Heart right ventricle (tissue), 16 donors: ENCODE data around the gene NT5DC1. TPM values are rescaled to one million over a fixed set of nuclear protein-coding genes. Genes with fewer than 3 reads are reported as not detected.
A peak's percentile ranks its signal among the peaks of the same experiment; 100 is the strongest.

ENCODE experiments used
- ATAC-seq, 8 donors: fragments of 200-7000 bp; cut with Tn5 transposase; one replicate each; pipeline ENCODE4 v1.9.1; 2020; ENCODE audit warnings: mild to moderate bottlenecking in 8 of 8, moderate library complexity in 8 of 8, moderate number of reproducible peaks in 1 of 8
- DNase-seq, 2 donors: peaks; one replicate each; pipeline ENCODE4 v3.0.0-alpha.2; 2020
- H3K27ac ChIP-seq, 10 donors: fragments of 200-600 bp; sonication (generic) in 2 of 10; one replicate each; pipeline versions ENCODE4 v1.5.0 to v1.8.0; 2020 to 2022; ENCODE audit warnings: mild to moderate bottlenecking in 3 of 10
- H3K27me3 ChIP-seq, 7 donors: fragments of 200-600 bp; one replicate each; pipeline ENCODE4 v1.8.0; 2021 to 2022; ENCODE audit warnings: mild to moderate bottlenecking in 2 of 7
- H3K36me3 ChIP-seq, 9 donors: fragments of 200-600 bp; sonication (generic) in 1 of 9; one replicate each; pipeline versions ENCODE4 v1.5.0 to v1.8.0; 2020 to 2022; ENCODE audit warnings: mild to moderate bottlenecking in 2 of 9
- H3K4me1 ChIP-seq, 9 donors: fragments of 200-600 bp; sonication (generic) in 1 of 9; one replicate each; pipeline versions ENCODE4 v1.5.0 to v1.8.0; 2020 to 2022; ENCODE audit warnings: mild to moderate bottlenecking in 4 of 9
- H3K4me3 ChIP-seq, 10 donors: fragments of 200-600 bp; sonication (generic) in 2 of 10; one replicate each; pipeline versions ENCODE4 v1.5.0 to v1.8.0; 2020 to 2022; ENCODE audit warnings: mild to moderate bottlenecking in 7 of 10, moderate library complexity in 2 of 10
- H3K9me3 ChIP-seq, 11 donors: fragments of 200-600 bp in 10 of 11; sonication (generic) in 2 of 11; one replicate each; pipeline versions ENCODE4 v1.5.0 to v1.8.0; 2013 to 2022; ENCODE audit warnings: mild to moderate bottlenecking in 2 of 11, control low read depth in 1 of 11, moderate library complexity in 1 of 11
- WGBS, 2 donors: extraction: QIAGEN DNeasy Blood & Tissue Kit; methylation state at CpG; one replicate each; pipeline ENCODE4 v1.1.7; 2013; ENCODE audit warnings: inconsistent platforms in 1 of 2; 5-methylcytosine and 5-hydroxymethylcytosine counted together
- intact Hi-C, 10 donors: fragments of 100-400 bp; cut with DNase I; formaldehyde crosslinking; loops; one replicate each; pipeline versions ENCODE4 v1.11.1 to v1.14.2; 2022
- polyA plus RNA-seq, 2 donors: library from polyadenylated mRNA; stranded (reverse); fragments of 200-250 nt; gene quantifications; one replicate each; pipeline ENCODE4 v1.2.3, GENCODE V29; 2013
- total RNA-seq, 10 donors: library from RNA; stranded (reverse); fragmentation: NEBNext Ultra II Directional in 3 of 10; extraction: Animal tissue kit (Norgen Biotek cat#: 25700) in 3 of 10; gene quantifications; one replicate each; pipeline versions ENCODE4 v1.2.1 to v1.2.4, GENCODE V29; 2021 to 2023
- TF ChIP-seq, protein P1 (sequence below), 9 donors: fragments of 200-600 bp; sonication (generic) in 2 of 9; IDR thresholded peaks; one replicate each; pipeline versions ENCODE4 v1.5.0 to v1.8.0; 2021 to 2022; ENCODE audit warnings: antibody characterized with exemption in 9 of 9, mild to moderate bottlenecking in 5 of 9, moderate library complexity in 1 of 9
- donor health status: Arrhythmogenic right ventricular cardiomyopathy.
- donor health status: ischemic (EF 13 %, LVEDD 7.1; RV severe dilation, severe dysfunction).
- donor health status: healthy with polysubstance abuse.
- donor health status: DM: no; HTN: yes; CAD: no.
- donor health status: DM: no; HTN: no; CAD: no.
- donor health status: ischemic (EF 25% LVEDD 6.9; RV normal size, moderate dysfunction).
- donor health status: ischemic (EF 25% LVEDD 5.7; RV mildly dilated, moderate dysfunction).
- donor health status: healthy.
- donor health status: DM: yes; HTN: yes; CAD: no.
- donor health status: Ischemic cardiomyopathy.
- donor health status: ischemic (EF 35%, LVEDD 5.7; RV mildly dilated, moderate dysfunction).
- donor health status: nonischemic (EF 11% LVEDD 7.7; RV severe dilation, severe dysfunction).
- donor health status: DM: yes; HTN: yes; CAD: no.
- donor health status: PGD.
- donor health status: ischemic (EF 29% LVEDD 5.4; RV normal size, mild dysfunction).
- donor health status: nonischemic (EF 23%, LVEDD 6.1; RV moderate dilation, normal function).

Gene NT5DC1
- total and polyA plus RNA-seq, 12 donors = 5.9 to 69.7 (median 57.3) TPM

DNA sequence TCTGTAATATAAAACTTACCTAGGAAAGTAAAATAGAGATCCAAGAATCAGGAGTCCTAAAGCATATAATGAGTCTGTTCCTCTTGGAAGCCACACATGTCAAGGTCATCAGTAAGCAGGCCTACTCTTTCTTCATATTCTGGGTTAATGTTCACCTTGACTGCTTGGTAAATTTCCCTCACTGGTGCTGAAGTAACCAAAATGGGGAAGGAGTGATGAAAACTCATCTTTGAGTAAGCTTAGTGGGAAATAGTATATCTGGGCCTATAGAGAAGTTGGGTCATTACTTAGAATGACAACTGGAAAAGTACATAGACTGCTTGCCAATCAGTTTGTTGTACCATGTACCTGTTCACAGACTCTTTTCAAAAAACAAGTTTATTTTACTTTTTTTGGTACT is 146.6 kb downstream of the NT5DC1 start:
- Histone ChIP-seq H3K27me3 (no peaks in the 10 kb centered on the region), H3K4me1 (peaks cover 0 to 57% (median 47%) of the 10 kb centered on the region in 9 donors), H3K36me3 (peaks cover 0 to 10% (median 0%) of the 10 kb centered on the region in 9 donors), H3K4me3 (no peak overlapping the region), H3K9me3 (no peaks in the 10 kb centered on the region), H3K27ac (peak overlapping the region in 5 of 10 donors; percentile 16 to 69 (median 33))
- ATAC-seq = no peak
- no peak for DNase-seq
- TF ChIP-seq, protein P1, sequence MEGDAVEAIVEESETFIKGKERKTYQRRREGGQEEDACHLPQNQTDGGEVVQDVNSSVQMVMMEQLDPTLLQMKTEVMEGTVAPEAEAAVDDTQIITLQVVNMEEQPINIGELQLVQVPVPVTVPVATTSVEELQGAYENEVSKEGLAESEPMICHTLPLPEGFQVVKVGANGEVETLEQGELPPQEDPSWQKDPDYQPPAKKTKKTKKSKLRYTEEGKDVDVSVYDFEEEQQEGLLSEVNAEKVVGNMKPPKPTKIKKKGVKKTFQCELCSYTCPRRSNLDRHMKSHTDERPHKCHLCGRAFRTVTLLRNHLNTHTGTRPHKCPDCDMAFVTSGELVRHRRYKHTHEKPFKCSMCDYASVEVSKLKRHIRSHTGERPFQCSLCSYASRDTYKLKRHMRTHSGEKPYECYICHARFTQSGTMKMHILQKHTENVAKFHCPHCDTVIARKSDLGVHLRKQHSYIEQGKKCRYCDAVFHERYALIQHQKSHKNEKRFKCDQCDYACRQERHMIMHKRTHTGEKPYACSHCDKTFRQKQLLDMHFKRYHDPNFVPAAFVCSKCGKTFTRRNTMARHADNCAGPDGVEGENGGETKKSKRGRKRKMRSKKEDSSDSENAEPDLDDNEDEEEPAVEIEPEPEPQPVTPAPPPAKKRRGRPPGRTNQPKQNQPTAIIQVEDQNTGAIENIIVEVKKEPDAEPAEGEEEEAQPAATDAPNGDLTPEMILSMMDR (IDR thresholded peaks at IDR 0.05) = no peak
- intact Hi-C loops = no loop called here

DNA sequence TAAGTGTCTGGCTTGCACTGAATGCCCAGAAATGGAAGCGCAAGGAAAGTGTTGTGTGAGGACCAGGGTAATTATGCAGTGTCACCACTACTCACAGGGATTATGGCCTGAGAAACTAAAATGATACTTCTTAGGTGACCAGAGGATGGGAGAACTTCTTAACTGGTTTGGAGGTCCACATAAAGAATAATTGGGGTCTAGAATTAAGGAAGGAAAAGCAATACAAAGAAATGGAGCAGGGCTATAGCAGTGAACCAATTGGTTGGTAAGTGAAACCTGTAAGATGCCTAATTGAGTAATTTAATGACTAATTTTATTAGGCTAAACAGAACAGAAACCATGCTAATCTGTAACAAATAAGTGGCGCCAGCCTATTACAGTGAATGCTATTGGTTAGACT is 147.9 kb downstream of the NT5DC1 start:
- DNase-seq = no peak
- Histone ChIP-seq H3K36me3 (peaks cover 0 to 10% (median 0%) of the 10 kb centered on the region in 9 donors), H3K4me3 (no peak overlapping the region), H3K27ac (peak overlapping the region in 6 of 10 donors; percentile 11 to 61 (median 28)), H3K4me1 (peaks cover 0 to 68% (median 56%) of the 10 kb centered on the region in 9 donors), H3K27me3 (no peaks in the 10 kb centered on the region), H3K9me3 (no peaks in the 10 kb centered on the region)
- ATAC-seq = peak in 3 of 8 donors; percentile 6 to 44 (median 34)
- intact Hi-C loops = no loop called here
- WGBS, 2 donors = 86 to 94% methylated on average over 2 of the region's 2 CpGs
- TF ChIP-seq, protein P1 (IDR thresholded peaks at IDR 0.05) = no peak

DNA sequence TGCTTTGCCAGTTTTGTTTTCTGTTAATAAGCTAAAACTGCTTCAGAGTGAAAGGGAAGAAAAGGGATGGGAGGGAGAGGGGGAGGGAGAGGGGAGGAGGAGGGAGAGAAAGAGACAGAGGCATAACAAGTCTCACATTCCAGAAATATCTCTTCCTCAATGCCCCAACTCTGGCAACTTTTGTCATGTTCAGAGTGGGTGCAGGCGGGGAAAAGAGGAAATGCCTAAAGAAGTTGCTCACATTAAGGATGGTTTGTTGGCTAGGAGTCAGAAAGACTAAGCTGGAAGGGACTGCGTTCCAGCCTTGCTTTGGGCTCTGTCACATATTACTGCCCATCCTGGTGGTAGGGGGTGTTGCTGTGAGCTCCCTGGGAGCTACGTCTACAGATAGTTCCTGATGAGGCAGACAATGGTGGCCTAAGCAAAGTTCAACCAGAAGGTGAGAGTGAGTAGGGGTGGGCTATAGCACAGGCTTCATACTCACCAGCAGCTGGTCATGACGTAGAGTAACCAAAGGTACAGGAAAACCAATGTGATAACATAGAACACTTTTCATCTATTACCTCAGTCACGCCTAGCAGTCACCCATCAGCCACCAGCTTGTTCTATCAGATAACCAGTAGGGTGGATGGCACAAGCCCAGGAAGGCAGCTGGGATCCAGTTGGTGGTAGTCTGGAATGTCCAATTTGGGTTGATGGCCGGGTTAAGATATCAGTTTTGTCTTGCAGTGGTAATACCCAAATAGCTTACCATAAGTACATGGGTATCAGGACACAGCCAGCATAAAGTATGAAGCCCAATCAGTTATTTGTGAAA is 151.1 kb downstream of the NT5DC1 start:
- WGBS, 2 donors = 40 to 53% methylated on average over 6 of the region's 6 CpGs
- Histone ChIP-seq H3K4me1 (peaks cover 0 to 83% (median 62%) of the 10 kb centered on the region in 9 donors), H3K4me3 (peak overlapping the region in 6 of 10 donors; percentile 16 to 95 (median 28)), H3K36me3 (no peaks in the 10 kb centered on the region), H3K9me3 (no peaks in the 10 kb centered on the region), H3K27ac (peak overlapping the region in 5 of 10 donors; percentile 3 to 56 (median 29)), H3K27me3 (no peaks in the 10 kb centered on the region)
- no peak for DNase-seq
- peak in 1 of 8 donors; percentile 21 for ATAC-seq
- intact Hi-C loops = no loop called here
- TF ChIP-seq, protein P1 (IDR thresholded peaks at IDR 0.05) = no peak

DNA sequence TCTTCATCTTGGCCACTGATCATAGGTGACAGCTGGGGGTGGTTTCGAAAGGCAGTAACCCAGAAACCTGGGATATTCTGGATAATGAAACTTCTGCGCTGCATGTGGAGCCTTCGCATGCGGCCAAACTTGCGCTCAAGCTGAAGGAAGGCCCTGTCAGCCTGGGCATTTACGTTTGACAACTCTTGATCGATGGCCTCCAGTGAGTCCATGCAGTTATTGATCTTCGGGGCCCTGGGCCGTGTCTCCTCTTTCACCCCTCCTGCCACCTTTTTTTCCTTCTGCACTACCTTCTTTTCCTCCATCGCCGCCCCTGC is 152.5 kb downstream of the NT5DC1 start:
- TF ChIP-seq, protein P1 (IDR thresholded peaks at IDR 0.05) = no peak
- intact Hi-C loops = no loop called here
- peak overlapping the region; percentile 78 to 97 (median 86) for H3K4me3 ChIP-seq
- peak overlapping the region in 9 of 10 donors; percentile 77 to 92 (median 89) for H3K27ac ChIP-seq
- no peak for ATAC-seq
- DNase-seq = no peak
- H3K27me3 ChIP-seq = no peaks in the 10 kb centered on the region
- 43 to 51% methylated on average over 11 of the region's 11 CpGs for WGBS, 2 donors
- H3K4me1 ChIP-seq = peaks cover 0 to 70% (median 61%) of the 10 kb centered on the region in 9 donors
- no peaks in the 10 kb centered on the region for H3K9me3 ChIP-seq
- H3K36me3 ChIP-seq = no peaks in the 10 kb centered on the region
